ENCODE data around the gene CDH23. TPM values are rescaled to one million over a fixed set of nuclear protein-coding genes. Genes with fewer than 3 reads are reported as not detected.
A peak's percentile ranks its signal among the peaks of the same experiment; 100 is the strongest.

The CDH23 gene
- total and polyA plus RNA-seq, 9 of the 15 experiments (the other 6 are each of a cell fraction or from before 2014, with no cell fraction given) = 0.18 to 1.2 (median 0.47) TPM

GRCh38 chr10:71660313-71660712 is 263.6 kb downstream of the CDH23 start (continued):
- TF ChIP-seq JUN (IDR thresholded peaks at IDR 0.05; ENCODE audit: borderline replicate concordance, low read depth, low read length) (no peak), JUN (CRISPR knock-in tag; IDR thresholded peaks at IDR 0.05; ENCODE audit: borderline replicate concordance) (no peak), POLR3A (IDR thresholded peaks at IDR 0.05; ENCODE audit: borderline replicate concordance, extremely low read depth, insufficient read depth, insufficient read length) (no peak), XRCC4 (IDR thresholded peaks at IDR 0.05; ENCODE audit: extremely low read depth, insufficient read depth, insufficient read length) (no peak), MTF1 (CRISPR knock-in tag; IDR thresholded peaks at IDR 0.05; ENCODE audit: borderline replicate concordance) (no peak), CBX3 (IDR thresholded peaks at IDR 0.05; ENCODE audit: borderline replicate concordance in 1 of 2, low read length in 2 of 2) (peak in 1 of 2 experiments; percentile 51; a peak in 1 of 3 replicates), SNIP1 (IDR thresholded peaks at IDR 0.05; ENCODE audit: low read depth) (no peak)
- TF ChIP-seq, protein P1, sequence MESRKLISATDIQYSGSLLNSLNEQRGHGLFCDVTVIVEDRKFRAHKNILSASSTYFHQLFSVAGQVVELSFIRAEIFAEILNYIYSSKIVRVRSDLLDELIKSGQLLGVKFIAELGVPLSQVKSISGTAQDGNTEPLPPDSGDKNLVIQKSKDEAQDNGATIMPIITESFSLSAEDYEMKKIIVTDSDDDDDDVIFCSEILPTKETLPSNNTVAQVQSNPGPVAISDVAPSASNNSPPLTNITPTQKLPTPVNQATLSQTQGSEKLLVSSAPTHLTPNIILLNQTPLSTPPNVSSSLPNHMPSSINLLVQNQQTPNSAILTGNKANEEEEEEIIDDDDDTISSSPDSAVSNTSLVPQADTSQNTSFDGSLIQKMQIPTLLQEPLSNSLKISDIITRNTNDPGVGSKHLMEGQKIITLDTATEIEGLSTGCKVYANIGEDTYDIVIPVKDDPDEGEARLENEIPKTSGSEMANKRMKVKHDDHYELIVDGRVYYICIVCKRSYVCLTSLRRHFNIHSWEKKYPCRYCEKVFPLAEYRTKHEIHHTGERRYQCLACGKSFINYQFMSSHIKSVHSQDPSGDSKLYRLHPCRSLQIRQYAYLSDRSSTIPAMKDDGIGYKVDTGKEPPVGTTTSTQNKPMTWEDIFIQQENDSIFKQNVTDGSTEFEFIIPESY (CRISPR knock-in tag; IDR thresholded peaks at IDR 0.05) = no peak
- TF ChIP-seq, protein P2, sequence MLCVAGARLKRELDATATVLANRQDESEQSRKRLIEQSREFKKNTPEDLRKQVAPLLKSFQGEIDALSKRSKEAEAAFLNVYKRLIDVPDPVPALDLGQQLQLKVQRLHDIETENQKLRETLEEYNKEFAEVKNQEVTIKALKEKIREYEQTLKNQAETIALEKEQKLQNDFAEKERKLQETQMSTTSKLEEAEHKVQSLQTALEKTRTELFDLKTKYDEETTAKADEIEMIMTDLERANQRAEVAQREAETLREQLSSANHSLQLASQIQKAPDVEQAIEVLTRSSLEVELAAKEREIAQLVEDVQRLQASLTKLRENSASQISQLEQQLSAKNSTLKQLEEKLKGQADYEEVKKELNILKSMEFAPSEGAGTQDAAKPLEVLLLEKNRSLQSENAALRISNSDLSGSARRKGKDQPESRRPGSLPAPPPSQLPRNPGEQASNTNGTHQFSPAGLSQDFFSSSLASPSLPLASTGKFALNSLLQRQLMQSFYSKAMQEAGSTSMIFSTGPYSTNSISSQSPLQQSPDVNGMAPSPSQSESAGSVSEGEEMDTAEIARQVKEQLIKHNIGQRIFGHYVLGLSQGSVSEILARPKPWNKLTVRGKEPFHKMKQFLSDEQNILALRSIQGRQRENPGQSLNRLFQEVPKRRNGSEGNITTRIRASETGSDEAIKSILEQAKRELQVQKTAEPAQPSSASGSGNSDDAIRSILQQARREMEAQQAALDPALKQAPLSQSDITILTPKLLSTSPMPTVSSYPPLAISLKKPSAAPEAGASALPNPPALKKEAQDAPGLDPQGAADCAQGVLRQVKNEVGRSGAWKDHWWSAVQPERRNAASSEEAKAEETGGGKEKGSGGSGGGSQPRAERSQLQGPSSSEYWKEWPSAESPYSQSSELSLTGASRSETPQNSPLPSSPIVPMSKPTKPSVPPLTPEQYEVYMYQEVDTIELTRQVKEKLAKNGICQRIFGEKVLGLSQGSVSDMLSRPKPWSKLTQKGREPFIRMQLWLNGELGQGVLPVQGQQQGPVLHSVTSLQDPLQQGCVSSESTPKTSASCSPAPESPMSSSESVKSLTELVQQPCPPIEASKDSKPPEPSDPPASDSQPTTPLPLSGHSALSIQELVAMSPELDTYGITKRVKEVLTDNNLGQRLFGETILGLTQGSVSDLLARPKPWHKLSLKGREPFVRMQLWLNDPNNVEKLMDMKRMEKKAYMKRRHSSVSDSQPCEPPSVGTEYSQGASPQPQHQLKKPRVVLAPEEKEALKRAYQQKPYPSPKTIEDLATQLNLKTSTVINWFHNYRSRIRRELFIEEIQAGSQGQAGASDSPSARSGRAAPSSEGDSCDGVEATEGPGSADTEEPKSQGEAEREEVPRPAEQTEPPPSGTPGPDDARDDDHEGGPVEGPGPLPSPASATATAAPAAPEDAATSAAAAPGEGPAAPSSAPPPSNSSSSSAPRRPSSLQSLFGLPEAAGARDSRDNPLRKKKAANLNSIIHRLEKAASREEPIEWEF (CRISPR knock-in tag; IDR thresholded peaks at IDR 0.05) = no peak
